HG02973 (cell line): ENCODE results near the gene CT45A8.
"Not testable (repeated sequence)": the region's sequence is repeated elsewhere in the genome, so short reads cannot be mapped to it uniquely, and the experiment has no call there.

Experiments used
- ATAC-seq: cut with Tn5 transposase; IDR thresholded peaks from one replicate; pipeline ENCODE4 v1.9.1; 2021; ENCODE audit warnings: moderate library complexity; ENCODE audit not compliant: unreplicated experiment

CT45A8 gene, protein sequence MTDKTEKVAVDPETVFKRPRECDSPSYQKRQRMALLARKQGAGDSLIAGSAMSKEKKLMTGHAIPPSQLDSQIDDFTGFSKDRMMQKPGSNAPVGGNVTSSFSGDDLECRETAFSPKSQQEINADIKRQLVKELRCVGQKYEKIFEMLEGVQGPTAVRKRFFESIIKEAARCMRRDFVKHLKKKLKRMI

DNA sequence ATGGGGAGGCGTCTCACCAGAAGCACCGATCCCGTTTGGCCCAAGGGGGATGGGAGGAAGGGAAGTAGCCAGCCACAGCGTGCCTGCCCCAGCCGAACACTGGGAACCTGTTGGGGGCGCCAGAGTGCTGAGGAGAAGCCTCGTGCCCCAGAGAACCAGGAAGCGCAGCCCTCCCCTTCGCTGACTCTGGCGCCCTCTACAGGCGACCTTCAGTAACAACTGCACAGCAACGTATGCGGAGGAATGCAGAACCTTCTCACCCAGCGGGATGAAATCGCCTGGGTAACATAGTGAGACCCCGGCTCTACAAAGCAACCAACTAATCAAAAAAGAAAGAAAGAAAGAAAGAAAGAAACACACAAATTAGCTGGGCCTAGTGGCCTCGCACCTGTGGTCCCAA, at the start of gene CT45A8:
CT45A8 (minus strand) TSS at position 101 of the 400 bp plus-strand sequence. CDS start 3,755 bp downstream, outside the sequence.
- ATAC-seq = not testable (repeated sequence)

DNA sequence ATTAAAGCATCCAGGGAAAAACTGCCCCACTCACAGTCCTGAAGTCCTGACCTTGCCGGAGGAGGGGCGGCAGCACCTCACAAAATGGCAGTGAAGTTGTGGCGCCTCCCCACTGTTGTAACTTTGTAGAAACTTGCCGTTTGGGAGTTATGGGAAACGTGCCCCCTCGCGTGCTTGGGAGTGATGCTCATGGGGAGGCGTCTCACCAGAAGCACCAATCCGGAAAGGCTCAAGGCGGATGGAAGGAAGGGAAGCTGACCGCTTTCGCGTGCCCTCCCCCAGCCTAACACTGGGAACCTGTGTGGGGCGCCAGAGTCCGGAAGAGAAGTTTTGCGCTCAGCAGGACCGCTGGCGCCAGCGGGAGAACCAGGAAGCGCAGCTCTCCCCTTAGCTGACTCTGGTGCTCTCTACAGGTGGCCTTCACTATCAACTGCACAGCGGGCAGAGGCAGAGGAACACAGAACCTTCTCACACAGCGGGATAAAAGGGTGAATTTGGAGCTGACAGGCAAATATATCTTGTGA, 39.0 kb upstream of the CT45A8 start, which contains the start of the genes CT45A10 and SAGE1:
CT45A10 (minus strand) TSS at position 151 of the 524 bp plus-strand sequence. CDS start 8,100 bp downstream, outside the sequence.
SAGE1 (plus strand) TSS at position 423 of the 524 bp plus-strand sequence. CDS start 2,527 bp downstream, outside the sequence.
- ATAC-seq = no peak

DNA sequence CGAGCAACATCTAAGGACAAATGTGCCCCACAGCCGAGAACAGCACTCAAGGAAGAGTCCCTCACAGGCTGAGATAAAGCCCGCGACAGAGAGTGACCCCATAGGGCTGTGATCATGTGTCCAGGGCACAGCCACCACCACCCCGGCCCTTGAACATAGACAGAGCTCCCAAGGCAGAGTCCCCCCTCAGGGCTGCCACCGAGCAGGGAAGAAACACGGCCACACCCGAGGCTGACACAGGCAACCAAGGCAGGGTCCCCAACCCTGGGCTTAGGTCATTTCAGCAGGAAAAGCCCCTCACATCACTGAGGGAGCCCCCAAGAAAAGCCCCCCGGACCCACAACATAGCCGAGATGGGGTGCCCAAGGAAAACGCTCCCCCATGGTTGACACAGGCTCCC, 38.4 kb upstream of the CT45A8 start:
- ATAC-seq = no peak

DNA sequence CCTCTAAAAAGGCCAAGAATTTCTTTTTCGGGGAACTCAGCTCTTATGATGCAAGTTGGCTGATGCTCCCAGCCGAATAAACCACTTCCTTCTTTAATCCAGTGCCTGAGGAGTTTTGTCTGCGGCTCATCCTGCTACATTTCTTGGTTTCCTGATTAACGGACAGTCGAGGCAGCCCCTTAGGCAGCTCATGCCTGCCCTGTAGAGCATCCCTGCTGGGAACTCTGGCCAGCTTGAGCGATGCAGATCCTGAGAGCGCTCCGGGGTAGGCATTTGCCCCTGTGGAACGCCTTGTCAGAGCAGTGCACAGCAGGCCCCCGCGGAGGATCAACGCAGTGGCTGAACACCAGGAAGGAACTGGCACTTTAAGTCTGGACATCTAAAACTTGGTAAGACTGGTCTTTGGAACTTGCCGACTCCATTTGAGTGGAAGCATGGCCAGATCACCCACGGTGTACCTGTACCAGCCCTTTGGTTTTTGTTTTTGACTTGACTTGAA, 35.8 kb upstream of the CT45A8 start:
- no peak for ATAC-seq

DNA sequence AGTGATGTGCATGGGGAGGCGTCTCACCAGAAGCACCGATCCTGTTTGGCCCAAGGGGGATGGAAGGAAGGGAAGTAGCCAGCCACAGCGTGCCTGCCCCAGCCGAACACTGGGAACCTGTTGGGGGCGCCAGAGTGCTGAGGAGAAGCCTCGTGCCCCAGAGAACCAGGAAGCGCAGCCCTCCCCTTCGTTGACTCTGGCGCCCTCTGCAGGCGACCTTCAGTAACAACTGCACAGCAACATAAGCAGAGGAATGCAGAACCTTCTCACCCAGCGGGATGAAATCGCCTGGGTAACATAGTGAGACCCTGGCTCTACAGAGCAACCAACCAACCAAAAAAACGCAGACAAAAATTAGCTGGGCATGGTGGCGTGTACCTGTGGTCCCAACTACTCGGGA, 34.6 kb upstream of the CT45A8 start:
- not testable (repeated sequence) for ATAC-seq

DNA sequence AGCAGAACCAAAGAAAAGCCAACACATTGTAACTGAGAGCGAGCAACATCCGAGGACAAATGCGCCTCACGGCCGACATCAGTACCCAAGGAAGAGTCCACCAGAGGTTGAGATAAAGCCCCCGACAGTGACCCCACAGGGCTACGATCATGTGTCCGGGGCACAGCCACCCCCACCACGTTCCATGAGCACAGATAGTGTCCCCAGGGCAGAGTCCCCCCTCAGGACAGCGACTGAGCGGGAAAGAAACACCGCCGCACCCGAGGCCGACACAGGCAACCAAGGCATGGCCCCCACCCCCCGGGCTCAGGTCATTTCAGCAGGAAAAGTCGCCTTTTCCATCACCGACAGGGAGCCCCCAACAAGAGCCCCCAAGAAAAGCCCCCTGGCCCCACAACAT, 33.9 kb upstream of the CT45A8 start:
- ATAC-seq = not testable (repeated sequence)

DNA sequence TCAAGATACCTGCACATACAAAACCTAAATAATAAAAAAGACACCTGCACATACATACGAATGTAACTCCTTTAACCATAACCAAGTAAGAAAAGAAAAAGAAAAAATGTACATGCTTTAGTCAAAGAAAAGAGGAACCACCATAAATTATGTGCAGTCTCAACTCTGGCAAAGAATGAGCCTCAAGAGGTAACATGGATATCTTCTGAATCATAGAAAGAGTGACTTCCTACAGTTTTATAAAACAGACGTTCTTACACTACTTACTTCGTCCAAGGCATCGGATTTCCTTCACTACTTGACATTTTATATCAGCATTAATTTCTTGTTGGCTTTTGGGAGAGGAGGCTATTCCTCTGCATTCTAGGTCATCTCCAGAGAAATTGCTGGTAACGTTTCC, 28.4 kb upstream of the CT45A8 start:
- ATAC-seq = not testable (repeated sequence)

DNA sequence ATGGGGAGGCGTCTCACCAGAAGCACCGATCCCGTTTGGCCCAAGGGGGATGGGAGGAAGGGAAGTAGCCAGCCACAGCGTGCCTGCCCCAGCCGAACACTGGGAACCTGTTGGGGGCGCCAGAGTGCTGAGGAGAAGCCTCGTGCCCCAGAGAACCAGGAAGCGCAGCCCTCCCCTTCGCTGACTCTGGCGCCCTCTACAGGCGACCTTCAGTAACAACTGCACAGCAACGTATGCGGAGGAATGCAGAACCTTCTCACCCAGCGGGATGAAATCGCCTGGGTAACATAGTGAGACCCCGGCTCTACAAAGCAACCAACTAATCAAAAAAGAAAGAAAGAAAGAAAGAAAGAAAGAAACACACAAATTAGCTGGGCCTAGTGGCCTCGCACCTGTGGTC, 17.4 kb upstream of the CT45A8 start, which contains the start of gene CT45A9:
CT45A9 (minus strand) TSS at position 101 of the 400 bp plus-strand sequence. CDS start 3,751 bp downstream, outside the sequence.
- not testable (repeated sequence) for ATAC-seq

DNA sequence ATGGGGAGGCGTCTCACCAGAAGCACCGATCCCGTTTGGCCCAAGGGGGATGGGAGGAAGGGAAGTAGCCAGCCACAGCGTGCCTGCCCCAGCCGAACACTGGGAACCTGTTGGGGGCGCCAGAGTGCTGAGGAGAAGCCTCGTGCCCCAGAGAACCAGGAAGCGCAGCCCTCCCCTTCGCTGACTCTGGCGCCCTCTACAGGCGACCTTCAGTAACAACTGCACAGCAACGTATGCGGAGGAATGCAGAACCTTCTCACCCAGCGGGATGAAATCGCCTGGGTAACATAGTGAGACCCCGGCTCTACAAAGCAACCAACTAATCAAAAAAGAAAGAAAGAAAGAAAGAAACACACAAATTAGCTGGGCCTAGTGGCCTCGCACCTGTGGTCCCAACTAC, 17.2 kb downstream of the CT45A8 start, which contains the start of gene CT45A7:
CT45A7 (minus strand) TSS at position 101 of the 400 bp plus-strand sequence. CDS start 3,747 bp downstream, outside the sequence.
- ATAC-seq = not testable (repeated sequence)

DNA sequence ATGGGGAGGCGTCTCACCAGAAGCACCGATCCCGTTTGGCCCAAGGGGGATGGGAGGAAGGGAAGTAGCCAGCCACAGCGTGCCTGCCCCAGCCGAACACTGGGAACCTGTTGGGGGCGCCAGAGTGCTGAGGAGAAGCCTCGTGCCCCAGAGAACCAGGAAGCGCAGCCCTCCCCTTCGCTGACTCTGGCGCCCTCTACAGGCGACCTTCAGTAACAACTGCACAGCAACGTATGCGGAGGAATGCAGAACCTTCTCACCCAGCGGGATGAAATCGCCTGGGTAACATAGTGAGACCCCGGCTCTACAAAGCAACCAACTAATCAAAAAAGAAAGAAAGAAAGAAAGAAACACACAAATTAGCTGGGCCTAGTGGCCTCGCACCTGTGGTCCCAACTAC, 34.4 kb downstream of the CT45A8 start, which contains the start of gene CT45A2:
CT45A2 (minus strand) TSS at position 101 of the 400 bp plus-strand sequence. CDS start 3,747 bp downstream, outside the sequence.
- not testable (repeated sequence) for ATAC-seq

DNA sequence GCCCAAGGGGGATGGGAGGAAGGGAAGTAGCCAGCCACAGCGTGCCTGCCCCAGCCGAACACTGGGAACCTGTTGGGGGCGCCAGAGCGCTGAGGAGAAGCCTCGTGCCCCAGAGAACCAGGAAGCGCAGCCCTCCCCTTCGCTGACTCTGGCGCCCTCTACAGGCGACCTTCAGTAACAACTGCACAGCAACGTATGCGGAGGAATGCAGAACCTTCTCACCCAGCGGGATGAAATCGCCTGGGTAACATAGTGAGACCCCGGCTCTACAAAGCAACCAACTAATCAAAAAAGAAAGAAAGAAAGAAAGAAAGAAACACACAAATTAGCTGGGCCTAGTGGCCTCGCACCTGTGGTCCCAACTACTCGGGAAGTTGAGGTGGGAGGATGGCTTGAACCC, 51.7 kb downstream of the CT45A8 start, which contains the start of gene CT45A6:
CT45A6 (minus strand) TSS at position 101 of the 400 bp plus-strand sequence. CDS start 3,794 bp downstream, outside the sequence.
- ATAC-seq = not testable (repeated sequence)
